Immature natural killer cell (primary cell): ENCODE measurements around the gene USP38. TPM values are rescaled to one million over a fixed set of nuclear protein-coding genes. Genes with fewer than 3 reads are reported as not detected.

ENCODE experiments used
- DNase-seq, 3 donors: peaks; one replicate each; pipeline ENCODE4 v3.0.0; 2022; ENCODE audit warnings: mixed read lengths in 1 of 3
- H3K27ac Mint-ChIP-seq, 6 donors: one replicate each; pipeline ENCODE4 v1.8.0; 2020; ENCODE audit warnings: mixed read lengths in 6 of 6, mild to moderate bottlenecking in 5 of 6, inconsistent platforms in 4 of 6, moderate library complexity in 3 of 6
- H3K27me3 Mint-ChIP-seq, 3 donors: one replicate each; pipeline ENCODE4 v1.8.0; 2020 to 2021; ENCODE audit warnings: low read depth in 3 of 3, mild to moderate bottlenecking in 3 of 3, mixed read lengths in 3 of 3, moderate library complexity in 3 of 3, inconsistent platforms in 1 of 3
- H3K36me3 Mint-ChIP-seq, 3 donors: one replicate each; pipeline ENCODE4 v1.8.0; 2020; ENCODE audit warnings: mixed read lengths in 3 of 3, inconsistent platforms in 2 of 3, mild to moderate bottlenecking in 2 of 3
- H3K4me1 Mint-ChIP-seq, 2 donors: one replicate each; pipeline ENCODE4 v1.8.0; 2020; ENCODE audit warnings: inconsistent platforms in 2 of 2, mild to moderate bottlenecking in 2 of 2, mixed read lengths in 2 of 2, moderate library complexity in 1 of 2
- H3K4me3 Mint-ChIP-seq, 5 donors: one replicate each; pipeline ENCODE4 v1.8.0; 2020; ENCODE audit warnings: mild to moderate bottlenecking in 5 of 5, mixed read lengths in 5 of 5, inconsistent platforms in 3 of 5, moderate library complexity in 3 of 5
- H3K9me3 Mint-ChIP-seq, 6 donors: one replicate each; pipeline ENCODE4 v1.8.0; 2020; ENCODE audit warnings: mild to moderate bottlenecking in 6 of 6, mixed read lengths in 6 of 6, inconsistent platforms in 4 of 6, moderate library complexity in 3 of 6
- polyA plus RNA-seq, 3 donors: library from polyadenylated mRNA; unstranded; fragments of 300-500 nt; fragmentation: Illumina TruSeq; gene quantifications; one replicate each; pipeline ENCODE4 v1.2.3, GENCODE V29; 2021

Gene USP38
- polyA plus RNA-seq, 3 donors from 2014 or later: 19.7 to 31.5 (median 25.4) TPM

GRCh38 chr4:143186649-143187048 lies 1.9 kb downstream of the USP38 start:
- H3K36me3 Mint-ChIP-seq: peaks cover 0 to 18% (median 6%) of the 10 kb centered on the region in 3 donors
- peaks cover 67 to 92% of the 10 kb centered on the region in 2 donors for H3K4me1 Mint-ChIP-seq
- H3K27ac Mint-ChIP-seq: peak overlapping the region; percentile 96 to 99 (median 97)
- H3K9me3 Mint-ChIP-seq: no peaks in the 10 kb centered on the region
- H3K4me3 Mint-ChIP-seq: peak overlapping the region; percentile 94 to 99 (median 95)
- peak in 2 of 3 donors; percentile 14 to 20 for DNase-seq
- H3K27me3 Mint-ChIP-seq: peaks cover 0 to 6% (median 5%) of the 10 kb centered on the region in 3 donors

- no peaks in the 10 kb centered on the region for H3K9me3 Mint-ChIP-seq
- H3K27me3 Mint-ChIP-seq: peaks cover 0 to 6% (median 5%) of the 10 kb centered on the region in 3 donors
- H3K4me1 Mint-ChIP-seq: peaks cover 70 to 90% of the 10 kb centered on the region in 2 donors
- H3K4me3 Mint-ChIP-seq: peak overlapping the region; percentile 94 to 99 (median 95)
- H3K27ac Mint-ChIP-seq: peak overlapping the region; percentile 48 to 96 (median 76)
- H3K36me3 Mint-ChIP-seq: peaks cover 0 to 18% (median 8%) of the 10 kb centered on the region in 3 donors
- DNase-seq: peak in 1 of 3 donors; percentile 13
Observed at GRCh38 chr4:143188136-143189088, 3.7 kb downstream of the USP38 start.

- Mint-ChIP-seq H3K9me3 (no peaks in the 10 kb centered on the region), H3K4me1 (peaks cover 61 to 80% of the 10 kb centered on the region in 2 donors)
- no peak for DNase-seq
Observed at GRCh38 chr4:143189528-143189927, 4.8 kb downstream of the USP38 start.

GRCh38 chr4:143195581-143195980 lies 10.9 kb downstream of the USP38 start:
- peaks cover 28 to 46% (median 36%) of the 10 kb centered on the region in 3 donors for H3K36me3 Mint-ChIP-seq
- H3K9me3 Mint-ChIP-seq: no peaks in the 10 kb centered on the region
- no peak for DNase-seq
- H3K4me1 Mint-ChIP-seq: peaks cover 10 to 38% of the 10 kb centered on the region in 2 donors
- H3K4me3 Mint-ChIP-seq: no peak overlapping the region
- H3K27ac Mint-ChIP-seq: no peak overlapping the region
- peaks cover 0 to 3% (median 2%) of the 10 kb centered on the region in 3 donors for H3K27me3 Mint-ChIP-seq

More at GRCh38 chr4:143189528-143189927, 4.8 kb downstream of the USP38 start:
- peaks cover 0 to 18% (median 9%) of the 10 kb centered on the region in 3 donors for H3K36me3 Mint-ChIP-seq
- H3K27ac Mint-ChIP-seq: peak overlapping the region; percentile 14 to 96 (median 55)
- H3K27me3 Mint-ChIP-seq: peaks cover 0 to under 1% (median 0%) of the 10 kb centered on the region in 3 donors
- H3K4me3 Mint-ChIP-seq: peak overlapping the region; percentile 94 to 99 (median 95)

- DNase-seq: no peak
- peak overlapping the region in 1 of 6 donors; percentile 66 for H3K27ac Mint-ChIP-seq
- no peak overlapping the region for H3K4me3 Mint-ChIP-seq
- no peaks in the 10 kb centered on the region for H3K9me3 Mint-ChIP-seq
- H3K27me3 Mint-ChIP-seq: peaks cover 0 to 3% (median 2%) of the 10 kb centered on the region in 3 donors
- H3K36me3 Mint-ChIP-seq: peaks cover 28 to 41% (median 37%) of the 10 kb centered on the region in 3 donors
- peaks cover 6 to 33% of the 10 kb centered on the region in 2 donors for H3K4me1 Mint-ChIP-seq
Observed at GRCh38 chr4:143196323-143196722, 11.6 kb downstream of the USP38 start.

- no peaks in the 10 kb centered on the region for H3K9me3 Mint-ChIP-seq
- peak overlapping the region in 1 of 6 donors; percentile 2 for H3K27ac Mint-ChIP-seq
- peaks cover 31 to 47% (median 34%) of the 10 kb centered on the region in 3 donors for H3K36me3 Mint-ChIP-seq
- no peak overlapping the region for H3K4me3 Mint-ChIP-seq
- no peak for DNase-seq
- peaks cover 0 to 28% of the 10 kb centered on the region in 2 donors for H3K4me1 Mint-ChIP-seq
- H3K27me3 Mint-ChIP-seq: peaks cover 0 to 3% (median 2%) of the 10 kb centered on the region in 3 donors
Observed at GRCh38 chr4:143199503-143199902, 14.8 kb downstream of the USP38 start.

GRCh38 chr4:143202824-143203223 lies 18.1 kb downstream of the USP38 start:
- peaks cover 31 to 52% (median 40%) of the 10 kb centered on the region in 3 donors for H3K36me3 Mint-ChIP-seq

GRCh38 chr4:143203577-143203976 lies 18.9 kb downstream of the USP38 start:
- no peaks in the 10 kb centered on the region for H3K9me3 Mint-ChIP-seq

More at GRCh38 chr4:143202824-143203223, 18.1 kb downstream of the USP38 start:
- H3K9me3 Mint-ChIP-seq: no peaks in the 10 kb centered on the region
- peaks cover 4 to 30% of the 10 kb centered on the region in 2 donors for H3K4me1 Mint-ChIP-seq
- no peak for DNase-seq
- no peak overlapping the region for H3K4me3 Mint-ChIP-seq
- H3K27me3 Mint-ChIP-seq: peaks cover 0 to 2% (median 0%) of the 10 kb centered on the region in 3 donors
- H3K27ac Mint-ChIP-seq: no peak overlapping the region

GRCh38 chr4:143207555-143207954 lies 22.8 kb downstream of the USP38 start:
- peaks cover 4 to 18% of the 10 kb centered on the region in 2 donors for H3K4me1 Mint-ChIP-seq
- no peaks in the 10 kb centered on the region for H3K27me3 Mint-ChIP-seq
- H3K36me3 Mint-ChIP-seq: peaks cover 16 to 29% (median 28%) of the 10 kb centered on the region in 3 donors
- no peak for DNase-seq
- H3K27ac Mint-ChIP-seq: peak overlapping the region in 1 of 6 donors; percentile 41
- H3K4me3 Mint-ChIP-seq: no peak overlapping the region
- no peaks in the 10 kb centered on the region for H3K9me3 Mint-ChIP-seq

More at GRCh38 chr4:143203577-143203976, 18.9 kb downstream of the USP38 start:
- H3K36me3 Mint-ChIP-seq: peaks cover 27 to 48% (median 40%) of the 10 kb centered on the region in 3 donors
- no peak for DNase-seq
- peaks cover 4 to 31% of the 10 kb centered on the region in 2 donors for H3K4me1 Mint-ChIP-seq
- H3K27ac Mint-ChIP-seq: no peak overlapping the region
- no peak overlapping the region for H3K4me3 Mint-ChIP-seq
- peaks cover 0 to 2% (median 0%) of the 10 kb centered on the region in 3 donors for H3K27me3 Mint-ChIP-seq

GRCh38 chr4:143212566-143212965 lies 27.8 kb downstream of the USP38 start:
- H3K36me3 Mint-ChIP-seq: peaks cover 10 to 26% (median 20%) of the 10 kb centered on the region in 3 donors
- H3K4me1 Mint-ChIP-seq: peaks cover 6 to 22% of the 10 kb centered on the region in 2 donors
- no peak overlapping the region for H3K27ac Mint-ChIP-seq
- H3K9me3 Mint-ChIP-seq: no peaks in the 10 kb centered on the region
- DNase-seq: no peak
- no peaks in the 10 kb centered on the region for H3K27me3 Mint-ChIP-seq
- H3K4me3 Mint-ChIP-seq: no peak overlapping the region

GRCh38 chr4:143215873-143216272 lies 31.2 kb downstream of the USP38 start:
- peaks cover 10 to 29% (median 15%) of the 10 kb centered on the region in 3 donors for H3K36me3 Mint-ChIP-seq

GRCh38 chr4:143224255-143224654 lies 39.5 kb downstream of the USP38 start:
- no peak for DNase-seq
- peaks cover 11 to 20% (median 14%) of the 10 kb centered on the region in 3 donors for H3K36me3 Mint-ChIP-seq
- H3K4me1 Mint-ChIP-seq: peaks cover 0 to 8% of the 10 kb centered on the region in 2 donors
- no peak overlapping the region for H3K4me3 Mint-ChIP-seq
- no peak overlapping the region for H3K27ac Mint-ChIP-seq
- no peaks in the 10 kb centered on the region for H3K27me3 Mint-ChIP-seq
- no peaks in the 10 kb centered on the region for H3K9me3 Mint-ChIP-seq

More at GRCh38 chr4:143215873-143216272, 31.2 kb downstream of the USP38 start:
- H3K4me1 Mint-ChIP-seq: peaks cover 8 to 39% of the 10 kb centered on the region in 2 donors
- H3K27me3 Mint-ChIP-seq: no peaks in the 10 kb centered on the region
- no peak overlapping the region for H3K27ac Mint-ChIP-seq
- DNase-seq: no peak
- no peaks in the 10 kb centered on the region for H3K9me3 Mint-ChIP-seq
- H3K4me3 Mint-ChIP-seq: no peak overlapping the region

- Mint-ChIP-seq H3K9me3 (no peaks in the 10 kb centered on the region), H3K27ac (no peak overlapping the region), H3K36me3 (peaks cover 11 to 20% (median 14%) of the 10 kb centered on the region in 3 donors), H3K4me3 (no peak overlapping the region), H3K27me3 (peaks cover 0 to 1% (median 0%) of the 10 kb centered on the region in 3 donors), H3K4me1 (no peaks in the 10 kb centered on the region)
- DNase-seq: no peak
Observed at GRCh38 chr4:143225167-143225566, 40.5 kb downstream of the USP38 start.
